Stimulated activated CD4-positive, alpha-beta T cell treated with anti-CD3 and anti-CD28 coated beads, TNF-alpha, amount 100 ng/mL, for 4 hours (primary cell): ENCODE results near the gene ENTPD6.
A peak's percentile ranks its signal among the peaks of the same experiment; 100 is the strongest.
"Not testable (repeated sequence)": the region's sequence is repeated elsewhere in the genome, so short reads cannot be mapped to it uniquely, and the experiment has no call there.

ENCODE experiments used
- DNase-seq, 3 experiments: peaks; one replicate each; pipeline ENCODE4 v3.0.0-alpha.2; 2020; ENCODE audit warnings: low read depth in 3 of 3

ENTPD6 gene

GRCh38 chr20:25223765-25224720 is 28.5 kb downstream of the ENTPD6 start:
- DNase-seq = no peak

GRCh38 chr20:25224941-25225340 is 29.4 kb downstream of the ENTPD6 start:
- no peak for DNase-seq

DNA sequence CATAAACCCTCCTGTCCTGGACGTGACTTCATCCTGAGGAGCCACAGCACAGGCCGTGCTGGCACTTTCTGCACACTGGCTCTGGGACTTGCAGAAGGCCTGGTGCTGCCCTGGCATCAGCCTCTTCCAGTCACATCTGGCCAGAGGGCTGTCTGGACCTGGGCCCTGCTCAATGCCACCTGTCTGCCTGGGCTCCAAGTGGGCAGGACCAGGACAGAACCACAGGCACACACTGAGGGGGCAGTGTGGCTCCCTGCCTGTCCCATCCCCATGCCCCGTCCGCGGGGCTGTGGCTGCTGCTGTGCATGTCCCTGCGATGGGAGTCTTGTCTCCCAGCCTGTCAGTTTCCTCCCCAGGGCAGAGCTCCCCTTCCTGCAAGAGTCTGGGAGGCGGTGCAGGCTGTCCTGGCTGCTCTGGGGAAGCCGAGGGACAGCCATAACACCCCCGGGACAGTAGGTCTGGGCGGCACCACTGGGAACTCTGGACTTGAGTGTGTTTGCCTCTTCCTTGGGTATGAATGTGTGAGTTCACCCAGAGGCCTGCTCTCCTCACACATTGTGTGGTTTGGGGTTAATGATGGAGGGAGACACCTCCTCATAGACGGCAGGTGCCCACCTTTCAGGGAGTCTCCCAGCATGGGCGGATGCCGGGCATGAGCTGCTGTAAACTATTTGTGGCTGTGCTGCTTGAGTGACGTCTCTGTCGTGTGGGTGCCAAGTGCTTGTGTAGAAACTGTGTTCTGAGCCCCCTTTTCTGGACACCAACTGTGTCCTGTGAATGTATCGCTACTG is 30.3 kb downstream of the ENTPD6 start:
- DNase-seq = no peak

- no peak for DNase-seq
These were observed 31.2 kb downstream of the ENTPD6 start for GRCh38 chr20:25226433-25227316.

DNA sequence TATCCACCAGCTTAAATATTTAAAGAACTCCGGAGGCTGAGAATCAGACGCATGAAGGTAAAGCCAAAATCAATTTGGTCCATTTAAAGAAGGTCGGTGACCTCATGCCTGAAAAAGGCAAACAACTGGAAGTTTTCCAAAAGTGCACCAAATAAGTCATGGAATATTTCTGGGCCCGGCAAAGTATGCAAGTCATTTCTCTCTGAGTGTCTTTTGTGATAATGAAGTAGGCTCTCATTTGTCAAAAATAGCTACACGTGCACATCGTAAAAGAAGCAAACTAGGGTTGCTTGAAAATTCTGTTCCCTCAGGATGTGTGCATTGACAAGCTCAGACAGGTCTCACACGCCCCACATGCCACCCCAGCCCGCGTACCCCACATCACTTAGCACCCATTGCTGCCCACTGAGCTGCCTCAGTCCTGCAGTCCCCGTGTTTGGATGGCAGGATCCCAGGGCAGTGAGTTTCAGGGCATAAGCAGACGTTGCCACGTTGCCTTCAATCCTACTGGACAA is 31.9 kb downstream of the ENTPD6 start:
- no peak for DNase-seq

DNA sequence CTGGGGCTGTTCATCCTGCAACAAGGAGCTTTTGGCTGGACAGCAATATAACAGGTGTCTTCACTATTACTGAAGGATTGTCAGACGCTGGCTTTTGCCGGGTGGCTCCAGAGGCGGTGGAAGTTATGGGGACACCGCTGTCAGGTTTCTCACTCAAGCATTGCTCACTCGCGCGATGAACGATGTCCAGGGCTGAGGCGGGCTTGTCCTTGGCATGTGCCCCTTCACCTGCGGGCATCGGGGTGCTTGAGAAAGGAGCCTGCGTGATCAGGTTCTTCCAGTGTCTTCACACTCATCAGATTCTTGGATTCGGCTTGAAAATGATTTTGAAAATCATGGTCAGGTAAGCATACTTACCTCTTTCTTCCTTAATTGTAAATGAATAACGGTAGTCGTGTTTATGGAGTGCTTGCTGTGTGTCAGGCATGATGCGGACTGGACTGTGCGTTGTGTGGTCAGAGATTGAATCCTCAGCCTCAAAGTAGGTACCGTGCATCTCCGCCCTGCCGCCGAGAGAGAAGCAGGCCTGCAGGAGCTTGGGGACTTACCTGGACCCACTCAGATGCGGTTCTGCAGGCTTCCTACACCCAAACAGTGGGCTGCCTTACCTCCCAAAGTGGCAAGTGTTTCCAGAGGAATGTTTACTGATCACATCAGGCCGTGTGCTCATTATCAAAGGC is 34.1 kb downstream of the ENTPD6 start:
- no peak for DNase-seq

- DNase-seq = no peak
These were observed 34.8 kb downstream of the ENTPD6 start for GRCh38 chr20:25230166-25230831.

- DNase-seq = no peak
These were observed 37.7 kb downstream of the ENTPD6 start for GRCh38 chr20:25233016-25233772.

GRCh38 chr20:25234009-25234849 is 38.7 kb downstream of the ENTPD6 start:
- not testable (repeated sequence) for DNase-seq

GRCh38 chr20:25236450-25237304 is 41.2 kb downstream of the ENTPD6 start:
- DNase-seq = no peak

- DNase-seq = peak in 1 of 3 experiments; percentile 18
These were observed 42.3 kb downstream of the ENTPD6 start for GRCh38 chr20:25237610-25238318.

- no peak for DNase-seq
These were observed 43.0 kb downstream of the ENTPD6 start for GRCh38 chr20:25238319-25239037.

GRCh38 chr20:25239387-25240370 is 44.2 kb downstream of the ENTPD6 start:
- DNase-seq = no peak

GRCh38 chr20:25240851-25241658 is 45.5 kb downstream of the ENTPD6 start:
- DNase-seq = not testable (repeated sequence)
